WERI-Rb-1 (cell line): ENCODE results near the gene DFFA.
"Not testable (repeated sequence)": the region's sequence is repeated elsewhere in the genome, so short reads cannot be mapped to it uniquely, and the experiment has no call there.

Experiments
- DNase-seq: peaks from one replicate; pipeline ENCODE4 v3.0.0-alpha.2; 2020
- H3K27ac ChIP-seq: fragments of 250-450 bp; sonication (Bioruptor Pico); 2 replicates; pipeline ENCODE4 v1.5.1; 2020; ENCODE audit warnings: mild to moderate bottlenecking, moderate library complexity
- H3K27me3 ChIP-seq: fragments of 250-450 bp; sonication (Bioruptor Pico); 2 replicates; pipeline ENCODE4 v1.5.1; 2021; ENCODE audit warnings: mild to moderate bottlenecking, low read depth, moderate library complexity; ENCODE audit not compliant: insufficient read depth, severe bottlenecking
- H3K36me3 ChIP-seq: fragments of 250-450 bp; sonication (Bioruptor Pico); 2 replicates; pipeline ENCODE4 v1.5.1; 2020; ENCODE audit warnings: mild to moderate bottlenecking, moderate library complexity
- H3K4me3 ChIP-seq: 2 replicates; pipeline ENCODE4 v1.5.1; 2011; ENCODE audit warnings: low read depth, mild to moderate bottlenecking, control low read depth, low read length
- H3K9me3 ChIP-seq: fragments of 250-450 bp; sonication (Bioruptor Pico); 2 replicates; pipeline ENCODE4 v1.5.1; 2021; ENCODE audit warnings: mild to moderate bottlenecking, moderate library complexity; ENCODE audit not compliant: severe bottlenecking
- TF ChIP-seq, protein P1 (sequence below): IDR thresholded peaks from 2 replicates; pipeline ENCODE4 v1.5.1; 2011; ENCODE audit warnings: low read depth, mild to moderate bottlenecking, control low read depth, inconsistent platforms, low read length

DFFA gene

DNA sequence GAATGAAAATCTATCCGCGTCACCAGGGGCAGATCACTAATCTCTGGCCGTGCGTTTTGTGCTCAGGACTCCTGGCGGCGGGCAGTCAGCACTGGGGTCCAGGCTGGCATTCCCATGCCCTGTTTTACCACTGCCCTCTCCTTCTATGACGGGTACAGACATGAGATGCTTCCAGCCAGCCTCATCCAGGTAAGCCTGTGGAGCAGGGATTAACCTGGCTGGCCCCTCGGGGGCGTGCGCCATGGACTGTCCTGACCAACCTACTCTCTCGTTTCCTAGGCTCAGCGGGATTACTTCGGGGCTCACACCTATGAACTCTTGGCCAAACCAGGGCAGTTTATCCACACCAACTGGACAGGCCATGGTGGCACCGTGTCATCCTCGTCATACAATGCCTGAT lies 53.0 kb downstream of the DFFA start:
- Histone ChIP-seq H3K27ac (peak overlapping the region; percentile 66), H3K27me3 (no peaks in the 10 kb centered on the region), H3K9me3 (no peaks in the 10 kb centered on the region), H3K36me3 (peaks cover 66% of the 10 kb centered on the region), H3K4me3 (no peak overlapping the region)
- peak; percentile 59 for DNase-seq
- TF ChIP-seq, protein P1, sequence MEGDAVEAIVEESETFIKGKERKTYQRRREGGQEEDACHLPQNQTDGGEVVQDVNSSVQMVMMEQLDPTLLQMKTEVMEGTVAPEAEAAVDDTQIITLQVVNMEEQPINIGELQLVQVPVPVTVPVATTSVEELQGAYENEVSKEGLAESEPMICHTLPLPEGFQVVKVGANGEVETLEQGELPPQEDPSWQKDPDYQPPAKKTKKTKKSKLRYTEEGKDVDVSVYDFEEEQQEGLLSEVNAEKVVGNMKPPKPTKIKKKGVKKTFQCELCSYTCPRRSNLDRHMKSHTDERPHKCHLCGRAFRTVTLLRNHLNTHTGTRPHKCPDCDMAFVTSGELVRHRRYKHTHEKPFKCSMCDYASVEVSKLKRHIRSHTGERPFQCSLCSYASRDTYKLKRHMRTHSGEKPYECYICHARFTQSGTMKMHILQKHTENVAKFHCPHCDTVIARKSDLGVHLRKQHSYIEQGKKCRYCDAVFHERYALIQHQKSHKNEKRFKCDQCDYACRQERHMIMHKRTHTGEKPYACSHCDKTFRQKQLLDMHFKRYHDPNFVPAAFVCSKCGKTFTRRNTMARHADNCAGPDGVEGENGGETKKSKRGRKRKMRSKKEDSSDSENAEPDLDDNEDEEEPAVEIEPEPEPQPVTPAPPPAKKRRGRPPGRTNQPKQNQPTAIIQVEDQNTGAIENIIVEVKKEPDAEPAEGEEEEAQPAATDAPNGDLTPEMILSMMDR, result peak; percentile 21; the same call in 1 of the 2 replicates

DNA sequence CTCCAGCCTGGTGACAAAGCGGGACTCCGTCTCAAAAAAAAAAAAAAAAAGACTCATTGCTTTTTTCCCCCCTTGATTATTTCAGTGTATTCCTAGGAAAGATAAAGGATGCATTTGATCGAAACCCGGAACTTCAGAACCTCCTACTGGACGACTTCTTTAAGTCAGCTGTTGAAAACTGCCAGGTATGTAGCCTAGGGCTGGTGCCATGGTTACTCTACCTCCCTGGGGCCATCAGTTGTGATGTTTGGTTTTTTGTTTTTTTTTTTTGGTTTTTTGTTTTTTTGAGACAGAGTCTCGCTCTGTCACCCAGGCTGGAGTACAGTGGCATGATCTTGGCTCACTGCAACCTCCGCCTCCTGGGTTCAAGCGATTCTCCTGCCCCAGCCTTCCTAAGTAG lies 53.6 kb downstream of the DFFA start:
- peaks cover 72% of the 10 kb centered on the region for H3K36me3 ChIP-seq
- not testable (repeated sequence) for H3K4me3 ChIP-seq, H3K27me3 ChIP-seq, H3K9me3 ChIP-seq, DNase-seq
- peak overlapping the region; percentile 66; the same call in 1 of the 2 replicates for H3K27ac ChIP-seq

DNA sequence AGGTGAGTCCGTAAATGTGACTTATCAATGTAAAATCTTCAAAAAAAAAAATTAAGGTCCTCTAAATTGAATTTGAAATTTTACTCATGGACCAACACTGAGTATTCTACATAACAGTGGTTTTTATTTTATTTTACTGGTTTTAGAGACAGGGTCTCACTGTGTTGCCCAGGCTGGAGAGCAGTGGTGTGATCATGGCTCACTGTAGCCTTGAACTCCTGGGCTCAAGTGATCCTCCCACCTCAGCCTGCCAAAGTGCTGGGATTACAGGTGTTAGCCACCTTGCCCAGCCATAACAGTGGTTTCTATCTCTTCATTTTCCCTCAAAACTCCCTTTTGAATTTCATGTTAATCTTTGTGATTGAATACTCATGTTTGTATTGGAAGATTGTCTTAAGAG lies 56.4 kb downstream of the DFFA start:
- H3K27ac ChIP-seq, DNase-seq, H3K4me3 ChIP-seq, H3K27me3 ChIP-seq, H3K9me3 ChIP-seq: not testable (repeated sequence)
- peaks cover 91% of the 10 kb centered on the region for H3K36me3 ChIP-seq

DNA sequence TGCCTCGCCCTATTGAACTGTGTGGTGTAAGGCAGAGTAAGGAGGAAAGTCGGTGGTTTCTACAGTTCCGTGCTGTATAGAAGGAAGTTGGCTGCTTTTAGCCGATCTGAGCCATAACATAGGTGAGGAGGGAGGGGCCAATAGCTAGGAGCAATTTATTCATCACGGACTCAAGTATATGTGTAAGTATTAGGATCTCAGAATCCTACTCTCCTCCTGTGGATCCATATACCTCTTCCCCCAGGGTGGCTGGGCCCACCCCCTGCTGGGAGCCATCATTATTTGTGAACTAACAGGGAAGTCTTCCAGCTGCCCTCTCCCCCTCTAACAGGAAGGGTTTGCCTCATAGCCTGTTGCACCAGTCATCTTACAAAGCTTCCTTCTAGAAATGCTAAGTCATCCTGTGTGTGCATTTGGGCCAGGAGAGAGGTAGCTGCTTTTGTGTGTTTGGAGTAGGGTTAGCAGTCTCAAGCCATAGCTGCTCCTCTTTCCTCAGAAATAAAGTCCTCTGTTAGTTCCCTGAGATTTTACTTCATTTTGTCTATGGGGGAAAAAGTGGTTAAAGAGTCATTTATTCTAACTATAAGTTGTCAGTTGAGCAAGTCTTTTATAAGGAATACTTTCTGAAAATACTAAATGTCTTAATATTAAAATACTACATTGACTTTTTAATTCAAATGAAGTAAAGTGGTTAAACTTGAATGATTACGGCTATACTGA lies 57.0 kb downstream of the DFFA start:
- Histone ChIP-seq H3K9me3 (no peaks in the 10 kb centered on the region), H3K27ac (no peak overlapping the region), H3K36me3 (peaks cover 97% of the 10 kb centered on the region), H3K27me3 (no peaks in the 10 kb centered on the region), H3K4me3 (no peak overlapping the region)
- DNase-seq, result no peak
- TF ChIP-seq, protein P1, result no peak

DNA sequence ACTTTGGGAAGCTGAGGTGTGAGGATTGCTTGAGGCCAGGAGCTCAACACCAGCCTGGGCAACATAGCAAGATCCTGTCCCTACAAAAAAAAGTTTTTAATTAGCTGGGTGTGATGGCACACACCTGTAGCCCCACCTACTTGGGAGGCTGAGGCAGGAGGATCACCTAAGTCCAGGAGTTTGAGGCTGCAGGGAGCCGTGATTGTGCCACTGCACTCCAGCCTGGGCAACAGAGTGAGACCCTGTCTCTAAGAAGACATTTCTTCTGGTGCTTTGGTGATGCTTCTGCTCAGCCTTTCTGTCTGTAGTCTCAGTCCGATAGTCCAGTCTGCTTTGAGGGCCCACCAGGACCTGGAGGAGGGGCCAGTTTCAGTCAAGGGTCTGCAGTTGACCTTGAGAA lies 65.1 kb downstream of the DFFA start:
- no peaks in the 10 kb centered on the region for H3K27me3 ChIP-seq
- H3K36me3 ChIP-seq, result peaks cover 98% of the 10 kb centered on the region
- H3K4me3 ChIP-seq, result no peak overlapping the region
- no peaks in the 10 kb centered on the region for H3K9me3 ChIP-seq
- no peak for DNase-seq
- TF ChIP-seq, protein P1, result no peak
- H3K27ac ChIP-seq, result no peak overlapping the region
